Choroid plexus epithelial cell (primary cell): ENCODE results near the gene SLC6A7.

Experiments
- DNase-seq: peaks from one replicate; pipeline ENCODE4 v3.0.0-alpha.2; 2010; ENCODE audit warnings: low read depth
- H3K4me3 ChIP-seq: 2 replicates; pipeline ENCODE4 v1.5.1; 2011; ENCODE audit warnings: low read depth, mild to moderate bottlenecking, control low read depth, low read length, moderate library complexity
- TF ChIP-seq, protein P1 (sequence below): conservative IDR thresholded peaks from 2 replicates; pipeline ENCODE4 v1.5.1; 2011; ENCODE audit warnings: low read depth, mild to moderate bottlenecking, control low read depth, inconsistent platforms, low read length, moderate library complexity

The SLC6A7 gene

DNA sequence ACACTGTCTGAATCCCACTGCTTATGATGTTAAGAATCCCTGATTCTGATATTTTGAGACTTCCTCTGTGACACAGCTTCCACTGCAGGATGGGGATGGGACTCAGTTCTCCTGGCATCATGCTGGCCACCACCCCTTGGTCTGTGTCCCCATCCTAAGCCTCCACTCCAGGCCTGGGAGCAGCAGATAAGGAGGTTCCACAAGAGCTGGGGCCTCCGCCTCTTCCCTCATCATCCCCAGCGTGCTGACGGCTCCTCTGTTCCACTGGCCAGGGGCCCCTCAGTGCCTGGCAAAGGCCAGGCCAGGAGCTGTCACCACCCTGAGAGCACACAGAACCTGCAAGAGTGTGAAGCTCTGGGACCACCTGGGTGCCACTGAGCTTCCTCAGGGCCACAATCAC is 59.1 kb downstream of the SLC6A7 start:
- TF ChIP-seq, protein P1, sequence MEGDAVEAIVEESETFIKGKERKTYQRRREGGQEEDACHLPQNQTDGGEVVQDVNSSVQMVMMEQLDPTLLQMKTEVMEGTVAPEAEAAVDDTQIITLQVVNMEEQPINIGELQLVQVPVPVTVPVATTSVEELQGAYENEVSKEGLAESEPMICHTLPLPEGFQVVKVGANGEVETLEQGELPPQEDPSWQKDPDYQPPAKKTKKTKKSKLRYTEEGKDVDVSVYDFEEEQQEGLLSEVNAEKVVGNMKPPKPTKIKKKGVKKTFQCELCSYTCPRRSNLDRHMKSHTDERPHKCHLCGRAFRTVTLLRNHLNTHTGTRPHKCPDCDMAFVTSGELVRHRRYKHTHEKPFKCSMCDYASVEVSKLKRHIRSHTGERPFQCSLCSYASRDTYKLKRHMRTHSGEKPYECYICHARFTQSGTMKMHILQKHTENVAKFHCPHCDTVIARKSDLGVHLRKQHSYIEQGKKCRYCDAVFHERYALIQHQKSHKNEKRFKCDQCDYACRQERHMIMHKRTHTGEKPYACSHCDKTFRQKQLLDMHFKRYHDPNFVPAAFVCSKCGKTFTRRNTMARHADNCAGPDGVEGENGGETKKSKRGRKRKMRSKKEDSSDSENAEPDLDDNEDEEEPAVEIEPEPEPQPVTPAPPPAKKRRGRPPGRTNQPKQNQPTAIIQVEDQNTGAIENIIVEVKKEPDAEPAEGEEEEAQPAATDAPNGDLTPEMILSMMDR, result no peak
- no peak overlapping the region for H3K4me3 ChIP-seq
- no peak for DNase-seq

DNA sequence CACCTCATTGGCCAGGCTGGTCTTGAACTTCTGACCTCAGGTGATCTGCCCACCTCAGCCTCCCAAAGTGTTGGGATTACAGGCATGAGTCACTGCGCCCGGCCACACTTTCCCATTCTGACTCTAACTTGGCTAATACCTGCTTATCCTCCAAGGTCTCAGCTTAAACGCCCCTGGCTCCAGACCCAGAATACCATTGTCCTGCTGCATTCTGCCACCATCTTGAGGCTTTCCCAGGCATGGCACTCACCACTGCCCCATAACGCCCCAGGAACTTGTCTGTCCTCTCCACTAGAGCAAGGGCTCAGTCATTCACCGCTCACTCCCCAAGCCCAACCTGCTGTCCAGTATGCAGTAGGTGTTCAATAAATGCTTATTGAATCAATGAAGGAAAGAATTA is 59.9 kb downstream of the SLC6A7 start:
- DNase-seq, result no peak
- no peak overlapping the region for H3K4me3 ChIP-seq
- TF ChIP-seq, protein P1, result no peak

DNA sequence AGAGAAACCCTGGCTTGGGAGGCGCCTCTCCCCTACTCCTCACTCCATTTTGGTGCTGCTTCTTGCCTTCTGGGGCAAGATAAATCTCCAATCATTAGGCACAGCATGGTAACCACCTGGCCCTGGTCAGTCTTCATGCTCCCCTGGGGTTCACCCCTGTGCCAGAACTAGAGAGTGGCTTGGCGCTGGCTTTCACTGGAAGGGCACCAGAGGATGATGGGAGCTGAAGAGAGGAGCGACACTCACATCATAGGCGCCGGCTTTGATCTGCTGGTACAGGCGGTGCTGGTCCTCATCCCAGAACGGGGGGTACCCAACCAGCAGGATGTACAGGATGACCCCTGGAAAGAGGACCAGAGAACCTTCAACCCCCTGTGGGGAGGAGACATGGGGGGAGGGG is 61.6 kb downstream of the SLC6A7 start:
- TF ChIP-seq, protein P1, result no peak
- DNase-seq, result no peak
- H3K4me3 ChIP-seq, result no peak overlapping the region

DNA sequence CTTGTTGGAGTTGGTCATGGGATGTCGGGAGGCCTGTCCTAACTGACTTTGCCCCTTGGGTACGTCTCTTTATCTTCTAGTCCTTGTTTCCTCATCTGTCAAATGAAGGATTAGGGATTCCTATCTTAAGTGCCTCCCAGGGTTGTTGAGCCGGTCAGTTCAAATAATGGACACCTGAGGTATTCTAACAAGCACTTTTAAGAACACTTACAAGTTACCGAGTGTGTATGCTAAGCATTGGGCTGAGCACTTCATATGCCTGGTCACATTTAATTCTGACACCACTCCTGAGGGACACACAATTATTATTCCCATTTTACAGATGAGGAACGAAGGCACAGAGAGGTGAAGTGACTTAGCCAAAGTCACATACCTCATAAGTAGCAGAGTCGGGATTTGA is 62.6 kb downstream of the SLC6A7 start:
- H3K4me3 ChIP-seq, result no peak overlapping the region
- TF ChIP-seq, protein P1, result no peak
- no peak for DNase-seq

DNA sequence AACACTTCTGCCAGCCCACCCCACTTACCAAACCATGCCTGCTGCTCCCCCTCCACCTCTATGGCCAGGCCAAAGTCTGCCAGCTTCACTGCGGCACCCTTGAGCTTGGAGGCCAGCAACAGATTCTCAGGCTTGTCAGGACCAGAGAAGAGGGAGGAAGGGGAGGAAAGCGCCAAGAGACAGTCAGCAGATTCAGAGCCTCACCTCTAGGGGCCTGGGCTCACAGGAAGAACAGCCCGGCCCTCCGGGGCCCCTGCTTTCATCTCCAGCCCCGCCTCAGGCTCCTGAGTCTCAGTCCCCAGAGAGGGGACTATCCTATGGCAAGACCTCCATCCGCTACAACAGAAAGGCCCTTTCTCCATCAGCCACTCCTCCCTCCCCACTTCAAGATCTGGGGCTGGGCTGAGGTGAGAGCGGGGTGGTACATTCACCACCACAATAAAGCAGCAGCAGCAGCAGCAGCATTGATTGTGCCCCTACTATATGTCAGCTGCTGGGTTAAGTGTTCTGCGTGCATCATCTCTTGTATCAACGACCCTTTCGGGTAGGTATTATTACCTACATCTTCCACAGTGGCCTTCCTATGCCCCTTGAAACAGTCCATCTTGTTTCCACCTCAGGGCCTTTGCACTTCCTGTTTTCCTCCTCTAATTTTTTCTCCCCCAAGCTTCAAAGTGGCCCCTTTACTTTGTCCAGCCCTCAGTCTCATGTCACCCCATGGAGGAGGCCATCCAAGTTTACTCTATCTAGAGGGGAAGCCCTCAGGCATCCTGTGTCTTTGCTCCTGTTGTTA is 63.8 kb downstream of the SLC6A7 start:
- DNase-seq, result no peak
- TF ChIP-seq, protein P1, result no peak
- H3K4me3 ChIP-seq, result no peak overlapping the region

DNA sequence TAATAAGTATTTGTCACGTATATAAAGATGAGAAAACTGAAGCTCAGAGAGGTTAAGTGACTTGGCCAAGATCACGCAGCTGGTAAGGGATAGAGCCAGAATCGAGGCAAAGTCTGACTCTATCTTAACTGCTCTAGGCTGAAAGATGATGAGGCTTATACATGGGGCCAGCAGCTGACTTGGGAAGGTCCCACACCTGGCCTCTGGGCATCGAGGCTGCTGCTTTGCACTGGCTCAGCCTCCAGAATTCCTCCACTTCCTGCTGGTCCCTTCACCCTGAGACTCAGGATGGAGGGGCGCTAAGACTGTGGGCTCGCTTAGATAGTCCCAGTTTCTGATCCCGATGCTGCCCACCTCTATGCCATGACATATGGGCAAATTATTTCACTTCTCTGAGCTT is 64.5 kb downstream of the SLC6A7 start:
- no peak for DNase-seq
- TF ChIP-seq, protein P1, result no peak
- no peak overlapping the region for H3K4me3 ChIP-seq

DNA sequence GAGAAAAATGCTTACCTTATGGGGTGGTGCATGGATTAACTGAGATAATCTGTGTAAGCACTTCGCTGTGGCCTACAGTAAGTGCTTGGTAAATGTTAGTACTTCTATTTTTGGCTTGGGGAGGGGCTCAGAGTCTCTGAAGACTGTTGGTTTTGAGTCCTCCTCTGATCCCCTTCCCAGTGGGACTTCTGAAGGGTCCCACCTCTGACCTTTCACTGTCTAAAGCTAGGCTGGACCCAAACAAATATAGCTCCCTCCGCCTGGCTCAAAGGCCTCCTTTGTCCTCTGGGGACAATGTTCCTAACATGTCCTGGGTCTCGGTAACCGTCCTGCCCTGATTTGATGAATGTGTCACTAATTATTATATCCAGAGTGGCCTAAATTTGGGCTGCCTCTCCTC is 64.9 kb downstream of the SLC6A7 start:
- DNase-seq, result no peak
- TF ChIP-seq, protein P1, result no peak
- H3K4me3 ChIP-seq, result no peak overlapping the region
